Gastrocnemius medialis (tissue), 4 donors: Measurements from ENCODE around the gene DIP2B. TPM values are rescaled to one million over a fixed set of nuclear protein-coding genes. Genes with fewer than 3 reads are reported as not detected.

Experiments
- ATAC-seq, 2 donors: fragments of 150-250 bp; one replicate each; pipeline ENCODE4 v1.9.1; 2016
- DNase-seq, 2 donors: peaks; one replicate each; pipeline ENCODE4 v3.0.0-alpha.2; 2019
- H3K27ac ChIP-seq, 4 donors: fragments of 200-600 bp; sonication (generic); 1 replicate in 1 of 4; 2 replicates in 3 of 4; pipeline ENCODE4 v1.5.1; 2016 to 2018; ENCODE audit warnings: mild to moderate bottlenecking in 2 of 4, moderate library complexity in 1 of 4
- H3K27me3 ChIP-seq, 3 donors: fragments of 200-600 bp; sonication (generic) in 2 of 3; 1 replicate in 1 of 3; 2 replicates in 2 of 3; pipeline versions ENCODE4 v1.5.1 to v1.6.0; 2016 to 2019; ENCODE audit warnings: mild to moderate bottlenecking in 1 of 3, moderate library complexity in 1 of 3
- H3K36me3 ChIP-seq, 2 donors: fragments of 200-600 bp; sonication (generic) in 1 of 2; one replicate each; pipeline ENCODE4 v1.5.1; 2017 to 2018
- H3K4me1 ChIP-seq, 2 donors: fragments of 200-600 bp; sonication (generic) in 1 of 2; one replicate each; pipeline ENCODE4 v1.5.1; 2016 to 2017; ENCODE audit warnings: mild to moderate bottlenecking in 2 of 2
- H3K4me3 ChIP-seq, 4 donors: fragments of 200-600 bp; sonication (generic) in 3 of 4; 1 replicate in 1 of 4; 2 replicates in 3 of 4; pipeline ENCODE4 v1.5.1; 2016 to 2019; ENCODE audit warnings: mild to moderate bottlenecking in 2 of 4
- H3K9me3 ChIP-seq, 3 donors: fragments of 200-600 bp; sonication (generic) in 2 of 3; 1 replicate in 1 of 3; 2 replicates in 2 of 3; pipeline ENCODE4 v1.5.1; 2016 to 2019
- CTCF ChIP-seq, 5 experiments: fragments of 450-650 bp in 3 of 5; fragments of 200-600 bp in 2 of 5; sonication (generic) in 2 of 5; IDR thresholded peaks in 4 of 5; conservative IDR thresholded peaks in 1 of 5; 1 replicate in 4 of 5; 2 replicates in 1 of 5; pipeline ENCODE4 v1.5.1; 2016 to 2019; ENCODE audit warnings: antibody characterized with exemption in 5 of 5, mild to moderate bottlenecking in 3 of 5, moderate library complexity in 3 of 5
- POLR2A ChIP-seq, 2 donors: fragments of 450-650 bp; IDR thresholded peaks; one replicate each; pipeline ENCODE4 v1.6.1; 2017; ENCODE audit warnings: antibody characterized with exemption in 2 of 2, mild to moderate bottlenecking in 2 of 2, moderate library complexity in 2 of 2
- in situ Hi-C, 4 donors: fragments of 200-750 bp; cut with MboI; loops; one replicate each; pipeline versions ENCODE4 v1.15.0 to v1.8.0; 2017; ENCODE audit warnings: low sequenced_read_pairs in 4 of 4
- intact Hi-C: fragments of 100-400 bp; cut with DNase I; formaldehyde crosslinking; loops from one replicate; pipeline ENCODE4 v1.15.1; 2023; ENCODE audit warnings: low total_unique reads
- total RNA-seq, 4 donors: library from RNA; depleted of rRNA; stranded (reverse); fragments of >200 nt; gene quantifications; one replicate each; pipeline versions ENCODE4 v1.1.0 to v1.2.3, GENCODE V29; 2016

DIP2B gene
- total RNA-seq, 4 donors from 2014 or later = 11.5 to 15.2 (median 12.2) TPM

GRCh38 chr12:50647479-50647878, 142.7 kb downstream of the DIP2B start:
- no peak overlapping the region for H3K27ac ChIP-seq
- no peaks in the 10 kb centered on the region for H3K9me3 ChIP-seq
- DNase-seq (no peak), ATAC-seq (no peak)
- peaks cover 0 to 7% of the 10 kb centered on the region in 2 donors for H3K4me1 ChIP-seq
- TF ChIP-seq POLR2A (IDR thresholded peaks at IDR 0.05) (no peak), CTCF (IDR thresholded peaks at IDR 0.05 in 4 of 5, conservative IDR thresholded peaks at IDR 0.05 in 1 of 5) (no peak)
- H3K4me3 ChIP-seq = no peak overlapping the region
- in situ Hi-C loops = no loop called here
- intact Hi-C loops = no loop called here
- no peaks in the 10 kb centered on the region for H3K36me3 ChIP-seq
- H3K27me3 ChIP-seq = no peaks in the 10 kb centered on the region

GRCh38 chr12:50650285-50650684, 145.5 kb downstream of the DIP2B start:
- no peaks in the 10 kb centered on the region for H3K9me3 ChIP-seq
- H3K36me3 ChIP-seq = no peaks in the 10 kb centered on the region
- H3K4me3 ChIP-seq = no peak overlapping the region
- no peak for TF ChIP-seq POLR2A (IDR thresholded peaks at IDR 0.05)
- no peak for TF ChIP-seq CTCF (IDR thresholded peaks at IDR 0.05 in 4 of 5, conservative IDR thresholded peaks at IDR 0.05 in 1 of 5)
- in situ Hi-C loops (no loop called here), intact Hi-C loops (no loop called here)
- H3K4me1 ChIP-seq = no peaks in the 10 kb centered on the region
- no peaks in the 10 kb centered on the region for H3K27me3 ChIP-seq
- ATAC-seq (no peak), DNase-seq (no peak)
- no peak overlapping the region for H3K27ac ChIP-seq

GRCh38 chr12:50655374-50655921, 150.7 kb downstream of the DIP2B start:
- H3K4me1 ChIP-seq = no peaks in the 10 kb centered on the region
- DNase-seq (no peak), ATAC-seq (no peak)
- TF ChIP-seq POLR2A (IDR thresholded peaks at IDR 0.05) = no peak
- no peak for TF ChIP-seq CTCF (IDR thresholded peaks at IDR 0.05 in 4 of 5, conservative IDR thresholded peaks at IDR 0.05 in 1 of 5)
- no peak overlapping the region for H3K27ac ChIP-seq
- in situ Hi-C loops (no loop called here), intact Hi-C loops (no loop called here)
- H3K27me3 ChIP-seq = no peaks in the 10 kb centered on the region
- no peaks in the 10 kb centered on the region for H3K9me3 ChIP-seq
- H3K36me3 ChIP-seq = peaks cover 0 to 5% of the 10 kb centered on the region in 2 donors
- H3K4me3 ChIP-seq = no peak overlapping the region

- TF ChIP-seq CTCF (IDR thresholded peaks at IDR 0.05 in 4 of 5, conservative IDR thresholded peaks at IDR 0.05 in 1 of 5) = no peak
- TF ChIP-seq POLR2A (IDR thresholded peaks at IDR 0.05) = no peak
- ATAC-seq (no peak), DNase-seq (no peak)
- in situ Hi-C loops = no loop called here
- no peak overlapping the region for H3K27ac ChIP-seq
- H3K4me1 ChIP-seq = no peaks in the 10 kb centered on the region
- intact Hi-C loops = no loop called here
- H3K36me3 ChIP-seq = peaks cover 0 to 8% of the 10 kb centered on the region in 2 donors
- no peaks in the 10 kb centered on the region for H3K27me3 ChIP-seq
- H3K9me3 ChIP-seq = no peaks in the 10 kb centered on the region
- no peak overlapping the region for H3K4me3 ChIP-seq
These were observed 154.5 kb downstream of the DIP2B start for GRCh38 chr12:50659260-50659659.
